Measurements from ENCODE around the gene DGKQ. TPM values are rescaled to one million over a fixed set of nuclear protein-coding genes. Genes with fewer than 3 reads are reported as not detected.

The DGKQ gene
- total and polyA plus RNA-seq, 9 of the 15 experiments (the other 6 are each of a cell fraction or from before 2014, with no cell fraction given), result 0.17 to 22.0 (median 5.6) TPM

GRCh38 chr4:992297-993110 is 19.1 kb upstream of the DGKQ start (continued):
- TF ChIP-seq ATF1 (CRISPR knock-in tag; IDR thresholded peaks at IDR 0.05) (no peak), ATF1 (tag; IDR thresholded peaks at IDR 0.05) (peak; percentile 32; the same call in 1 of the 2 replicates), PHF21A (IDR thresholded peaks at IDR 0.05; ENCODE audit: borderline replicate concordance, low read depth) (no peak), CBFA2T3 (IDR thresholded peaks at IDR 0.05) (peak; percentile 43; the same call in 1 of the 2 replicates), TCF7 (IDR thresholded peaks at IDR 0.05; ENCODE audit: borderline replicate concordance) (no peak), ZNF785 (CRISPR knock-in tag; IDR thresholded peaks at IDR 0.05) (no peak), HLTF (IDR thresholded peaks at IDR 0.05) (peak; percentile 7; the same call in 1 of the 2 replicates), HNRNPH1 (optimal IDR thresholded peaks at IDR 0.05; ENCODE audit: low read depth, low read length) (no peak), KDM5B (IDR thresholded peaks at IDR 0.05; ENCODE audit: insufficient replicate concordance, low read depth, low read length) (peak; percentile 41)
- TF ChIP-seq, protein P1, sequence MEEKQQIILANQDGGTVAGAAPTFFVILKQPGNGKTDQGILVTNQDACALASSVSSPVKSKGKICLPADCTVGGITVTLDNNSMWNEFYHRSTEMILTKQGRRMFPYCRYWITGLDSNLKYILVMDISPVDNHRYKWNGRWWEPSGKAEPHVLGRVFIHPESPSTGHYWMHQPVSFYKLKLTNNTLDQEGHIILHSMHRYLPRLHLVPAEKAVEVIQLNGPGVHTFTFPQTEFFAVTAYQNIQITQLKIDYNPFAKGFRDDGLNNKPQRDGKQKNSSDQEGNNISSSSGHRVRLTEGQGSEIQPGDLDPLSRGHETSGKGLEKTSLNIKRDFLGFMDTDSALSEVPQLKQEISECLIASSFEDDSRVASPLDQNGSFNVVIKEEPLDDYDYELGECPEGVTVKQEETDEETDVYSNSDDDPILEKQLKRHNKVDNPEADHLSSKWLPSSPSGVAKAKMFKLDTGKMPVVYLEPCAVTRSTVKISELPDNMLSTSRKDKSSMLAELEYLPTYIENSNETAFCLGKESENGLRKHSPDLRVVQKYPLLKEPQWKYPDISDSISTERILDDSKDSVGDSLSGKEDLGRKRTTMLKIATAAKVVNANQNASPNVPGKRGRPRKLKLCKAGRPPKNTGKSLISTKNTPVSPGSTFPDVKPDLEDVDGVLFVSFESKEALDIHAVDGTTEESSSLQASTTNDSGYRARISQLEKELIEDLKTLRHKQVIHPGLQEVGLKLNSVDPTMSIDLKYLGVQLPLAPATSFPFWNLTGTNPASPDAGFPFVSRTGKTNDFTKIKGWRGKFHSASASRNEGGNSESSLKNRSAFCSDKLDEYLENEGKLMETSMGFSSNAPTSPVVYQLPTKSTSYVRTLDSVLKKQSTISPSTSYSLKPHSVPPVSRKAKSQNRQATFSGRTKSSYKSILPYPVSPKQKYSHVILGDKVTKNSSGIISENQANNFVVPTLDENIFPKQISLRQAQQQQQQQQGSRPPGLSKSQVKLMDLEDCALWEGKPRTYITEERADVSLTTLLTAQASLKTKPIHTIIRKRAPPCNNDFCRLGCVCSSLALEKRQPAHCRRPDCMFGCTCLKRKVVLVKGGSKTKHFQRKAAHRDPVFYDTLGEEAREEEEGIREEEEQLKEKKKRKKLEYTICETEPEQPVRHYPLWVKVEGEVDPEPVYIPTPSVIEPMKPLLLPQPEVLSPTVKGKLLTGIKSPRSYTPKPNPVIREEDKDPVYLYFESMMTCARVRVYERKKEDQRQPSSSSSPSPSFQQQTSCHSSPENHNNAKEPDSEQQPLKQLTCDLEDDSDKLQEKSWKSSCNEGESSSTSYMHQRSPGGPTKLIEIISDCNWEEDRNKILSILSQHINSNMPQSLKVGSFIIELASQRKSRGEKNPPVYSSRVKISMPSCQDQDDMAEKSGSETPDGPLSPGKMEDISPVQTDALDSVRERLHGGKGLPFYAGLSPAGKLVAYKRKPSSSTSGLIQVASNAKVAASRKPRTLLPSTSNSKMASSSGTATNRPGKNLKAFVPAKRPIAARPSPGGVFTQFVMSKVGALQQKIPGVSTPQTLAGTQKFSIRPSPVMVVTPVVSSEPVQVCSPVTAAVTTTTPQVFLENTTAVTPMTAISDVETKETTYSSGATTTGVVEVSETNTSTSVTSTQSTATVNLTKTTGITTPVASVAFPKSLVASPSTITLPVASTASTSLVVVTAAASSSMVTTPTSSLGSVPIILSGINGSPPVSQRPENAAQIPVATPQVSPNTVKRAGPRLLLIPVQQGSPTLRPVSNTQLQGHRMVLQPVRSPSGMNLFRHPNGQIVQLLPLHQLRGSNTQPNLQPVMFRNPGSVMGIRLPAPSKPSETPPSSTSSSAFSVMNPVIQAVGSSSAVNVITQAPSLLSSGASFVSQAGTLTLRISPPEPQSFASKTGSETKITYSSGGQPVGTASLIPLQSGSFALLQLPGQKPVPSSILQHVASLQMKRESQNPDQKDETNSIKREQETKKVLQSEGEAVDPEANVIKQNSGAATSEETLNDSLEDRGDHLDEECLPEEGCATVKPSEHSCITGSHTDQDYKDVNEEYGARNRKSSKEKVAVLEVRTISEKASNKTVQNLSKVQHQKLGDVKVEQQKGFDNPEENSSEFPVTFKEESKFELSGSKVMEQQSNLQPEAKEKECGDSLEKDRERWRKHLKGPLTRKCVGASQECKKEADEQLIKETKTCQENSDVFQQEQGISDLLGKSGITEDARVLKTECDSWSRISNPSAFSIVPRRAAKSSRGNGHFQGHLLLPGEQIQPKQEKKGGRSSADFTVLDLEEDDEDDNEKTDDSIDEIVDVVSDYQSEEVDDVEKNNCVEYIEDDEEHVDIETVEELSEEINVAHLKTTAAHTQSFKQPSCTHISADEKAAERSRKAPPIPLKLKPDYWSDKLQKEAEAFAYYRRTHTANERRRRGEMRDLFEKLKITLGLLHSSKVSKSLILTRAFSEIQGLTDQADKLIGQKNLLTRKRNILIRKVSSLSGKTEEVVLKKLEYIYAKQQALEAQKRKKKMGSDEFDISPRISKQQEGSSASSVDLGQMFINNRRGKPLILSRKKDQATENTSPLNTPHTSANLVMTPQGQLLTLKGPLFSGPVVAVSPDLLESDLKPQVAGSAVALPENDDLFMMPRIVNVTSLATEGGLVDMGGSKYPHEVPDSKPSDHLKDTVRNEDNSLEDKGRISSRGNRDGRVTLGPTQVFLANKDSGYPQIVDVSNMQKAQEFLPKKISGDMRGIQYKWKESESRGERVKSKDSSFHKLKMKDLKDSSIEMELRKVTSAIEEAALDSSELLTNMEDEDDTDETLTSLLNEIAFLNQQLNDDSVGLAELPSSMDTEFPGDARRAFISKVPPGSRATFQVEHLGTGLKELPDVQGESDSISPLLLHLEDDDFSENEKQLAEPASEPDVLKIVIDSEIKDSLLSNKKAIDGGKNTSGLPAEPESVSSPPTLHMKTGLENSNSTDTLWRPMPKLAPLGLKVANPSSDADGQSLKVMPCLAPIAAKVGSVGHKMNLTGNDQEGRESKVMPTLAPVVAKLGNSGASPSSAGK (IDR thresholded peaks at IDR 0.05), result peak; percentile 75
- TF ChIP-seq, protein P2, sequence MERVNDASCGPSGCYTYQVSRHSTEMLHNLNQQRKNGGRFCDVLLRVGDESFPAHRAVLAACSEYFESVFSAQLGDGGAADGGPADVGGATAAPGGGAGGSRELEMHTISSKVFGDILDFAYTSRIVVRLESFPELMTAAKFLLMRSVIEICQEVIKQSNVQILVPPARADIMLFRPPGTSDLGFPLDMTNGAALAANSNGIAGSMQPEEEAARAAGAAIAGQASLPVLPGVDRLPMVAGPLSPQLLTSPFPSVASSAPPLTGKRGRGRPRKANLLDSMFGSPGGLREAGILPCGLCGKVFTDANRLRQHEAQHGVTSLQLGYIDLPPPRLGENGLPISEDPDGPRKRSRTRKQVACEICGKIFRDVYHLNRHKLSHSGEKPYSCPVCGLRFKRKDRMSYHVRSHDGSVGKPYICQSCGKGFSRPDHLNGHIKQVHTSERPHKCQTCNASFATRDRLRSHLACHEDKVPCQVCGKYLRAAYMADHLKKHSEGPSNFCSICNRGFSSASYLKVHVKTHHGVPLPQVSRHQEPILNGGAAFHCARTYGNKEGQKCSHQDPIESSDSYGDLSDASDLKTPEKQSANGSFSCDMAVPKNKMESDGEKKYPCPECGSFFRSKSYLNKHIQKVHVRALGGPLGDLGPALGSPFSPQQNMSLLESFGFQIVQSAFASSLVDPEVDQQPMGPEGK (CRISPR knock-in tag; IDR thresholded peaks at IDR 0.05; ENCODE audit: borderline replicate concordance), result no peak
- TF ChIP-seq, protein P3, sequence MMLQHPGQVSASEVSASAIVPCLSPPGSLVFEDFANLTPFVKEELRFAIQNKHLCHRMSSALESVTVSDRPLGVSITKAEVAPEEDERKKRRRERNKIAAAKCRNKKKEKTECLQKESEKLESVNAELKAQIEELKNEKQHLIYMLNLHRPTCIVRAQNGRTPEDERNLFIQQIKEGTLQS (IDR thresholded peaks at IDR 0.05), result peak; percentile 25; the same call in 1 of the 2 replicates
- TF ChIP-seq, protein P3 (CRISPR knock-in tag; conservative IDR thresholded peaks at IDR 0.05), result peak; percentile 40; the same call in 1 of the 2 replicates
